K562 treated with DMSO at 1 percent for 12 hours (cell line): ENCODE results near the gene ERCC8. TPM values are rescaled to one million over a fixed set of nuclear protein-coding genes. Genes with fewer than 3 reads are reported as not detected.

Experiments used
- total RNA-seq: library from RNA; unstranded; fragments of 300-600 nt; gene quantifications from 2 replicates; pipeline ENCODE4 v1.2.3, GENCODE V29; 2022; ENCODE audit not compliant: insufficient read depth

ERCC8 gene
- total RNA-seq: 4.9 and 6.8 TPM in 2 replicates

GRCh38 chr5:60944904-60945812, at the start of gene ERCC8, which contains the start of gene NDUFAF2:
Gene ERCC8, minus strand, starts transcription at chr5:60945070. Its CDS starts 62 bp downstream, at chr5:60945008.
Gene NDUFAF2, plus strand, starts transcription at chr5:60945205. Its CDS starts 51 bp downstream, at chr5:60945256.

GRCh38 chr5:60843936-60844905, 100.6 kb downstream of the ERCC8 start, which contains the start of gene ELOVL7:
Gene ELOVL7, minus strand, starts transcription at chr5:60844269. Its CDS starts 56,872 bp downstream, at chr5:60787397.

Other genes with a start within 250 kb of the ERCC8 start
- gene DEPDC1B, start 244.9 kb downstream of the ERCC8 start, total RNA-seq: 16.0 and 32.8 TPM in 2 replicates
- gene ELOVL7, start 100.8 kb downstream of the ERCC8 start, total RNA-seq: 1.3 and 6.7 TPM in 2 replicates
- gene NDUFAF2, start 135 bp upstream of the ERCC8 start, total RNA-seq: 46.1 and 48.1 TPM in 2 replicates
- gene SMIM15, start 217.4 kb upstream of the ERCC8 start, total RNA-seq: 13.1 and 30.9 TPM in 2 replicates